CD4-positive, alpha-beta memory T cell (primary cell): ENCODE data around the gene PDZRN3. TPM values are rescaled to one million over a fixed set of nuclear protein-coding genes. Genes with fewer than 3 reads are reported as not detected.
"Not testable (repeated sequence)": the region's sequence is repeated elsewhere in the genome, so short reads cannot be mapped to it uniquely, and the experiment has no call there.

Experiments
- CTCF ChIA-PET: fragments of 350-600 bp; sonication (Branson Sonifier 250); formaldehyde crosslinking; loops from one replicate; lab custom pipeline; 2021; ENCODE audit warnings: inconsistent platforms; ENCODE audit not compliant: partially characterized antibody; lab: Charles Lee
- POLR2A ChIA-PET: fragments of 350-600 bp; sonication (Branson Sonifier 250); formaldehyde crosslinking; loops from one replicate; lab custom pipeline; 2021; ENCODE audit not compliant: partially characterized antibody; lab: Charles Lee
- DNase-seq, 5 donors: peaks; one replicate each; pipeline versions ENCODE4 v3.0.0 to v3.0.0-alpha.2; 2020 to 2022; ENCODE audit warnings: mixed read lengths in 1 of 5
- H3K27ac ChIP-seq: one replicate; pipeline ENCODE4 v1.7.0; 2013; ENCODE audit warnings: low read depth, low read length
- H3K27me3 ChIP-seq: 2 replicates; pipeline ENCODE4 v1.7.0; 2013; ENCODE audit warnings: mild to moderate bottlenecking, low read length, moderate library complexity; ENCODE audit not compliant: insufficient read depth
- H3K36me3 ChIP-seq: 2 replicates; pipeline ENCODE4 v1.7.0; 2013; ENCODE audit warnings: mild to moderate bottlenecking, low read length, moderate library complexity; ENCODE audit not compliant: insufficient read depth
- H3K4me1 ChIP-seq: 2 replicates; pipeline ENCODE4 v1.7.0; 2013; ENCODE audit warnings: mild to moderate bottlenecking, low read length, moderate library complexity; ENCODE audit not compliant: insufficient read depth
- H3K4me3 ChIP-seq, 2 donors: one replicate each; pipeline ENCODE4 v1.7.0; 2013; ENCODE audit warnings: low read length in 2 of 2, mild to moderate bottlenecking in 1 of 2
- H3K9me3 ChIP-seq, 2 donors: one replicate each; pipeline ENCODE4 v1.7.0; 2013; ENCODE audit warnings: low read length in 2 of 2, control low read depth in 1 of 2; ENCODE audit not compliant: control insufficient read depth in 1 of 2
- H3K27ac Mint-ChIP-seq, 7 donors: one replicate each; pipeline ENCODE4 v1.8.0; 2020 to 2021; ENCODE audit warnings: mixed read lengths in 7 of 7, mild to moderate bottlenecking in 6 of 7, inconsistent platforms in 3 of 7, moderate library complexity in 3 of 7
- H3K27me3 Mint-ChIP-seq, 2 donors: one replicate each; pipeline ENCODE4 v1.8.0; 2020 to 2021; ENCODE audit warnings: mixed read lengths in 2 of 2
- H3K36me3 Mint-ChIP-seq, 2 donors: one replicate each; pipeline ENCODE4 v1.8.0; 2020 to 2021; ENCODE audit warnings: mixed read lengths in 2 of 2, inconsistent platforms in 1 of 2, mild to moderate bottlenecking in 1 of 2
- H3K4me1 Mint-ChIP-seq, 4 donors: one replicate each; pipeline ENCODE4 v1.8.0; 2020 to 2021; ENCODE audit warnings: mixed read lengths in 4 of 4, mild to moderate bottlenecking in 1 of 4
- H3K4me3 Mint-ChIP-seq, 8 donors: one replicate each; pipeline ENCODE4 v1.8.0; 2020 to 2021; ENCODE audit warnings: mixed read lengths in 8 of 8, mild to moderate bottlenecking in 7 of 8, moderate library complexity in 6 of 8, inconsistent platforms in 3 of 8
- H3K9me3 Mint-ChIP-seq, 8 donors: one replicate each; pipeline ENCODE4 v1.8.0; 2020 to 2021; ENCODE audit warnings: mixed read lengths in 8 of 8, mild to moderate bottlenecking in 5 of 8, inconsistent platforms in 3 of 8, moderate library complexity in 1 of 8
- intact Hi-C: fragments of 100-400 bp; cut with micrococcal nuclease; formaldehyde crosslinking; loops from one replicate; pipeline ENCODE4 v1.15.1; 2023
- polyA plus RNA-seq, 2 donors: library from polyadenylated mRNA; unstranded; fragments of 300-500 nt; fragmentation: Illumina TruSeq; gene quantifications; one replicate each; pipeline ENCODE4 v1.2.3, GENCODE V29; 2021
- total RNA-seq, 2 experiments: library from RNA; stranded (reverse); gene quantifications; one replicate each; pipeline ENCODE4 v1.2.3, GENCODE V29; 2021

The PDZRN3 gene
- total and polyA plus RNA-seq, 4 experiments from 2014 or later: not detected

GRCh38 chr3:73464126-73464525 lies 160.6 kb downstream of the PDZRN3 start:
- H3K27me3 Mint-ChIP-seq, H3K4me1 ChIP-seq, H3K36me3 Mint-ChIP-seq, H3K27me3 ChIP-seq, H3K9me3 Mint-ChIP-seq, H3K4me3 ChIP-seq, POLR2A ChIA-PET, H3K4me3 Mint-ChIP-seq, CTCF ChIA-PET, H3K9me3 ChIP-seq, H3K4me1 Mint-ChIP-seq, H3K36me3 ChIP-seq, DNase-seq, H3K27ac ChIP-seq, H3K27ac Mint-ChIP-seq, intact Hi-C loops: not testable (repeated sequence)

- Mint-ChIP-seq H3K9me3 (peaks cover 0 to 2% (median 0%) of the 10 kb centered on the region in 8 donors), H3K4me1 (no peaks in the 10 kb centered on the region), H3K27ac (no peak overlapping the region), H3K4me3 (no peak overlapping the region), H3K36me3 (no peaks in the 10 kb centered on the region), H3K27me3 (no peaks in the 10 kb centered on the region)
- Histone ChIP-seq H3K4me3 (no peak overlapping the region), H3K9me3 (no peaks in the 10 kb centered on the region), H3K4me1 (no peaks in the 10 kb centered on the region), H3K27me3 (no peaks in the 10 kb centered on the region), H3K27ac (no peak overlapping the region), H3K36me3 (no peaks in the 10 kb centered on the region)
- intact Hi-C loops: no loop called here
- DNase-seq: no peak
- POLR2A ChIA-PET: no interaction called here
- CTCF ChIA-PET: no interaction called here
Observed at GRCh38 chr3:73461547-73461946, 163.2 kb downstream of the PDZRN3 start.

GRCh38 chr3:73459711-73460110 lies 165.0 kb downstream of the PDZRN3 start:
- H3K9me3 Mint-ChIP-seq: peaks cover 0 to 2% (median 0%) of the 10 kb centered on the region in 8 donors
- Histone ChIP-seq H3K27ac (no peak overlapping the region), H3K4me3 (no peak overlapping the region), H3K9me3 (no peaks in the 10 kb centered on the region), H3K27me3 (no peaks in the 10 kb centered on the region), H3K36me3 (no peaks in the 10 kb centered on the region), H3K4me1 (no peaks in the 10 kb centered on the region)
- no peaks in the 10 kb centered on the region for H3K27me3 Mint-ChIP-seq
- H3K4me3 Mint-ChIP-seq: no peak overlapping the region
- H3K27ac Mint-ChIP-seq: no peak overlapping the region
- ChIA-PET CTCF (no interaction called here), POLR2A (no interaction called here)
- intact Hi-C loops: no loop called here
- H3K36me3 Mint-ChIP-seq: no peaks in the 10 kb centered on the region
- H3K4me1 Mint-ChIP-seq: no peaks in the 10 kb centered on the region
- no peak for DNase-seq

GRCh38 chr3:73453666-73454065 lies 171.1 kb downstream of the PDZRN3 start:
- Mint-ChIP-seq H3K9me3 (no peaks in the 10 kb centered on the region), H3K27me3 (peaks cover 0 to 2% of the 10 kb centered on the region in 2 donors), H3K4me1 (no peaks in the 10 kb centered on the region), H3K36me3 (no peaks in the 10 kb centered on the region), H3K27ac (no peak overlapping the region), H3K4me3 (no peak overlapping the region)
- intact Hi-C loops: no loop called here
- CTCF ChIA-PET: no interaction called here
- DNase-seq: no peak
- Histone ChIP-seq H3K27ac (no peak overlapping the region), H3K9me3 (no peaks in the 10 kb centered on the region), H3K36me3 (no peaks in the 10 kb centered on the region), H3K4me1 (no peaks in the 10 kb centered on the region), H3K27me3 (no peaks in the 10 kb centered on the region), H3K4me3 (no peak overlapping the region)
- POLR2A ChIA-PET: no interaction called here

- peaks cover 0 to 2% of the 10 kb centered on the region in 2 donors for H3K27me3 Mint-ChIP-seq
- no peaks in the 10 kb centered on the region for H3K36me3 Mint-ChIP-seq
- no peaks in the 10 kb centered on the region for H3K27me3 ChIP-seq
- H3K27ac ChIP-seq: no peak overlapping the region
- no peaks in the 10 kb centered on the region for H3K9me3 ChIP-seq
- H3K4me1 Mint-ChIP-seq: no peaks in the 10 kb centered on the region
- no peak overlapping the region for H3K27ac Mint-ChIP-seq
- DNase-seq: no peak
- H3K4me3 Mint-ChIP-seq: no peak overlapping the region
- intact Hi-C loops: no loop called here
- H3K9me3 Mint-ChIP-seq: no peaks in the 10 kb centered on the region
- H3K4me1 ChIP-seq: no peaks in the 10 kb centered on the region
- ChIA-PET CTCF (no interaction called here), POLR2A (no interaction called here)
- H3K4me3 ChIP-seq: no peak overlapping the region
- no peaks in the 10 kb centered on the region for H3K36me3 ChIP-seq
Observed at GRCh38 chr3:73452729-73453128, 172.0 kb downstream of the PDZRN3 start.

- Mint-ChIP-seq H3K4me3 (no peak overlapping the region), H3K27ac (no peak overlapping the region), H3K4me1 (no peaks in the 10 kb centered on the region), H3K36me3 (no peaks in the 10 kb centered on the region), H3K9me3 (no peaks in the 10 kb centered on the region), H3K27me3 (peaks cover 0 to 2% of the 10 kb centered on the region in 2 donors)
- POLR2A ChIA-PET: no interaction called here
- H3K4me1 ChIP-seq: no peaks in the 10 kb centered on the region
- no peaks in the 10 kb centered on the region for H3K9me3 ChIP-seq
- no peaks in the 10 kb centered on the region for H3K36me3 ChIP-seq
- no peak overlapping the region for H3K4me3 ChIP-seq
- intact Hi-C loops: no loop called here
- H3K27me3 ChIP-seq: no peaks in the 10 kb centered on the region
- no peak for DNase-seq
- CTCF ChIA-PET: no interaction called here
- no peak overlapping the region for H3K27ac ChIP-seq
Observed at GRCh38 chr3:73451301-73451944, 173.3 kb downstream of the PDZRN3 start.

- no peak for DNase-seq
- Mint-ChIP-seq H3K4me1 (no peaks in the 10 kb centered on the region), H3K9me3 (no peaks in the 10 kb centered on the region), H3K27ac (no peak overlapping the region), H3K27me3 (peaks cover 0 to 2% of the 10 kb centered on the region in 2 donors), H3K36me3 (no peaks in the 10 kb centered on the region), H3K4me3 (no peak overlapping the region)
- Histone ChIP-seq H3K4me3 (no peak overlapping the region), H3K27me3 (no peaks in the 10 kb centered on the region), H3K27ac (no peak overlapping the region), H3K4me1 (no peaks in the 10 kb centered on the region), H3K36me3 (no peaks in the 10 kb centered on the region), H3K9me3 (no peaks in the 10 kb centered on the region)
- ChIA-PET POLR2A (no interaction called here), CTCF (no interaction called here)
- intact Hi-C loops: no loop called here
Observed at GRCh38 chr3:73449774-73450173, 175.0 kb downstream of the PDZRN3 start.
